Measurements from ENCODE around the gene ENO1.
"Not testable (repeated sequence)": the region's sequence is repeated elsewhere in the genome, so short reads cannot be mapped to it uniquely, and the experiment has no call there.

Gene ENO1

GRCh38 chr1:8845104-8846097, 33.1 kb downstream of the ENO1 start:
- no peak for DNase-seq (ENCODE audit: low spot score)

- no peak for DNase-seq (ENCODE audit: low spot score)
These were observed 33.9 kb downstream of the ENO1 start for GRCh38 chr1:8844501-8845006.

- DNase-seq (ENCODE audit: low spot score), result no peak
These were observed 37.1 kb downstream of the ENO1 start for GRCh38 chr1:8841395-8841794.

- DNase-seq (ENCODE audit: low spot score), result no peak
These were observed 38.5 kb downstream of the ENO1 start for GRCh38 chr1:8839990-8840389.

GRCh38 chr1:8835941-8836643, 42.4 kb downstream of the ENO1 start:
- DNase-seq (ENCODE audit: low spot score), result no peak

GRCh38 chr1:8831340-8831739, 47.1 kb downstream of the ENO1 start:
- no peak for DNase-seq (ENCODE audit: low spot score)

- not testable (repeated sequence) for DNase-seq (ENCODE audit: low spot score)
These were observed 47.8 kb downstream of the ENO1 start for GRCh38 chr1:8830732-8831131.

GRCh38 chr1:8825985-8826481, 52.5 kb downstream of the ENO1 start:
- DNase-seq (ENCODE audit: low spot score), result no peak

GRCh38 chr1:8823295-8823664, 55.2 kb downstream of the ENO1 start:
- no peak for DNase-seq (ENCODE audit: low spot score)

- no peak for DNase-seq (ENCODE audit: low spot score)
These were observed 55.9 kb downstream of the ENO1 start for GRCh38 chr1:8822373-8823294.

GRCh38 chr1:8821084-8821483, 57.4 kb downstream of the ENO1 start:
- no peak for DNase-seq (ENCODE audit: low spot score)

- DNase-seq (ENCODE audit: low spot score), result not testable (repeated sequence)
These were observed 59.7 kb downstream of the ENO1 start for GRCh38 chr1:8818789-8819188.

- no peak for DNase-seq (ENCODE audit: low spot score)
These were observed 60.1 kb downstream of the ENO1 start for GRCh38 chr1:8818325-8818775.

GRCh38 chr1:8817412-8818324, 60.8 kb downstream of the ENO1 start, which contains the start of gene RERE:
TSS of gene RERE (minus strand) at chr1:8817640.
- DNase-seq (ENCODE audit: low spot score), result peak; percentile 98

GRCh38 chr1:8816831-8817411, 61.6 kb downstream of the ENO1 start:
- DNase-seq (ENCODE audit: low spot score), result no peak

- no peak for DNase-seq (ENCODE audit: low spot score)
These were observed 62.2 kb downstream of the ENO1 start for GRCh38 chr1:8816264-8816663.

- no peak for DNase-seq (ENCODE audit: low spot score)
These were observed 62.8 kb downstream of the ENO1 start for GRCh38 chr1:8815582-8816151.

GRCh38 chr1:8814865-8815264, 63.6 kb downstream of the ENO1 start:
- DNase-seq (ENCODE audit: low spot score), result no peak

- no peak for DNase-seq (ENCODE audit: low spot score)
These were observed 64.5 kb downstream of the ENO1 start for GRCh38 chr1:8813991-8814390.
